GM19238 (cell line): ENCODE measurements around the gene CFH.
"Not testable (repeated sequence)": the region's sequence is repeated elsewhere in the genome, so short reads cannot be mapped to it uniquely, and the experiment has no call there.

ENCODE experiments used
- DNase-seq: peaks from one replicate; pipeline ENCODE4 v3.0.0; 2011; ENCODE audit warnings: low spot score; ENCODE audit not compliant: insufficient read length

The CFH gene

DNA sequence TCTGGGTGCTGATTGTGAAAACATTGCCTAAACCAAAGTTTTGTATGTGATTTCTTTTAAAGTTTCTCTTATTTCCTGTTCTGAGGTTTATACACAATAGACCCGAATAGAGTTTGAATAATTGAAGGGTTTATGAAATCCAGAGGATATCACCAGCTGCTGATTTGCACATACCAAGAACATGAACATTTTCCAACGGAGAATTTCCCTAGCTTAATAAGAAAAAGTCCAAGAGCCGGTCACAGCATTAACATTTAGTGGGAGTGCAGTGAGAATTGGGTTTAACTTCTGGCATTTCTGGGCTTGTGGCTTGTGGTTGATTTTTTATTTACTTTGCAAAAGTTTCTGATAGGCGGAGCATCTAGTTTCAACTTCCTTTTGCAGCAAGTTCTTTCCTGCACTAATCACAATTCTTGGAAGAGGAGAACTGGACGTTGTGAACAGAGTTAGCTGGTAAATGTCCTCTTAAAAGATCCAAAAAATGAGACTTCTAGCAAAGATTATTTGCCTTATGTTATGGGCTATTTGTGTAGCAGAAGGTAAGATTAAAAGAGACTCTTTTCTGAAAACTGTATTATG, at the start of gene CFH:
CFH (plus strand) TSS at position 407 of the 579 bp plus-strand sequence; CDS start at position 482, 75 bp downstream.
- DNase-seq, result no peak

DNA sequence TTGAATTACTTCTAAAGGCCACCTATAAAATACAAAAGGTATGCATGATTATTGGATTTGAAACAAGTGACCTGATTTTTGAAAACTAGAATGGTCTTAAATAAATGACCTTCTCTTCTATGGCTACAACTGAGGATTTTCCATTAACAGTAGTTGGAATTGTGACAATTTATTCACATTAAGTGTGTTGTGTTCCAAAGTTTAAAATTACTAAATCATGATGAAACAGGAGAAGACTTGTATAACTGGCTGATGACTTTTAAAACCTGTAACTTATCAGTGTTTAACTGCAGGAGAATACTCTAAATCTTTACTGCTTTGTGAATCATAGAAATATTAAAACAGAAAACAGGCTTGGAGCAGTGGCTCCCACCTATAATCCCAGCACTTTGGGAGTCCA, 48.2 kb upstream of the CFH start:
- DNase-seq, result no peak

DNA sequence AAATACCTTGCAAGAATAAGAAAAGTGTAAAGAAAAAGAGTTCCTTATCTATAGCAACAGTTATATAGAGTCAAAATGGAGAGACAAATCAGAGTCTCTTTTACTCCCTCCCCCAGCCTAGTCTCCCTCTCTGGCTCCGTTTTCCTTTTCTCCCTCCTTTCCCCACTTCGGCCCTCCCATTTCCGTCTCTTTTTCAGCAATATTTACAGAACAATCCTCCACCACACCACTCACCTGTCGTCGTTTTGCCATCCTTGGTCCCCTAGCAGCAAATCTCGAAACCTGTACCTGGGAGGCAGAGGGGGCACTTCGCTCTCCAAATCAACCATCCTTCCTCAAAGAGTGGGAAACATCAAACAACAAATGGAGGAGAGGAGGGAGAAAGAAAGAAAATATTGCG, 43.9 kb upstream of the CFH start:
- DNase-seq, result no peak

DNA sequence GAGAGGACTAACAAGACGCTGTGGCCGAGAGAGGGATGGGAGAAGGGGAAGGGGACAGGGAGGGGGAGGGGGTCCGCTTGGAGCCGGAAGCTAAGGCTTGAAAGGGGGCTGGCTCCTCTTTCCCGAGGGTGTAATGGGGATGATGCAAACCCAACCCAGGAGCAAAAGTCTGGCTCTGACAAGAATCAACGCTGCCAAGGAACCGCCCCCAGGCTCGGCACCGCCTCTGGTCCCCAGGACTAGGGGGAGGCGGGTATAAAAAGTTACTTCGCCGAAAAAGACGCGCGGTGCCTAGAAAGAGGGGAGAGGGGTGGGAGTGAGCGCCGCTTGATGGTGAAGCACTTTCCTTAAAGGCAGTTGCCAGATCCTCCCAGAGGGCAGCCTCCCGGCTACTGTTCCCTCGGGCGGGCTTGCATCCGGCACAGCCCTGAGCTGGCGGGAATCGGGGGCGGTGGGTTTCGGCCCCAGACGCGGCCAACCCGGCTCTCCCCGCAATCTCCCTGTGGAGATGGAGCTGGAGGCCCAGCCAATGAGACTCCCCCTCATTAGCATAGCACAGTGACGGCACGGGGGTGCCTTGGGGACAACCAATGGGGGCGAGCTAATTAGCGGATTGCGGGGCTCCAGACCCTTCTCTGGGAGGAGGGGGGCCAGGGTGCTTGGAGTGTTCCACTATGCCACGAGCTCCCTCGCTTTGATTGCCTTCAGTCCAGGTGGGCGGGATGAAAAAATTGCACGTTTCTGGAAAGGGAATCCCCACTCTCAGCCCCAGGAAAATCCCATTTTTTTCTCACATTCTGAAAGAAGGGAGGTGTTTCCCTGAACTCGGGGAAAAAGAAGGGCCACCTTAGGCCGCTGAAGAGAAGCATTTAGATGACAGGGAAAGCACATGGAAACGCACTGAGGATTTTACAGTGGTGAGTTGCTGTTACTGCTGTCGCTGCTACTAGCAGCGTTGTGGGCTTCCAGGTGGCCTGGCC, 43.2 kb upstream of the CFH start, which contains the start of gene KCNT2:
KCNT2 (minus strand) TSS at position 51 of the 980 bp plus-strand sequence. CDS start 131 bp downstream, outside the sequence.
- no peak for DNase-seq

DNA sequence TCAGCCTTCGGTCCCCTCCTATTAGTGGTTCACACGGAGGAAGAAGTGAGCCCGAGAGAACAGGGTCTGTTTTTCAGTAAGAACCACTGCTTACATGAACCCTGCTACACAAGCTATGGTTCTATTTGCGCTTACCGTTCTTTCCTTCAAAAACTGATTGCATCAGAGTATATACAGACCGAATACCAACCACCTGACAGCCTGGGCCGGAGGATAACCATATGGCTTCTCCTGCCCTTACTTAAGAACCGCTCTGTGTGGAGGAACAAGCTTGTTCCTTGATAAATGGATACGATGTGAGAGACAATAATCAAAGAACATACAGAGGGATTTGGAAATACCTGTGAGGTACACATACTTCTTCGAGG, 42.5 kb upstream of the CFH start:
- DNase-seq, result no peak

DNA sequence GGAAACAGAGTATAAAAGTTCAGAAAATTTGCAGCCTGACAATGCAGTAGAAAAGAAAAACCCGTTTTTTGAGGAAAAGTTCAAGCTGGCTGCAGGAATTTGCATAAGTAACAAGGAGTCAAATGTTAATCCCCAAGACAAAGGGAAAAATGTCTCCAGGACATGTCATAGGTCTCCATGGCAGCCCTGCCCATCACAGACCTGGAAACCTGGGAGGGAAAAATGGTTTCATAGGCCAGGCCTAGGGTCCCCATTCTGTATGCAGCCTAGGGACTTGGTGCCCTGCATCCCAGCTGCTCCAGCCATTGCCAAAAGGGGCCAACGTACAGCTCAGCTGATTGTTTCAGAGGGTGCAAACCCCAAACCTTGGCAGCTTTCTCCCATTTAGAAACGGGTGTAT, 40.0 kb upstream of the CFH start:
- no peak for DNase-seq

DNA sequence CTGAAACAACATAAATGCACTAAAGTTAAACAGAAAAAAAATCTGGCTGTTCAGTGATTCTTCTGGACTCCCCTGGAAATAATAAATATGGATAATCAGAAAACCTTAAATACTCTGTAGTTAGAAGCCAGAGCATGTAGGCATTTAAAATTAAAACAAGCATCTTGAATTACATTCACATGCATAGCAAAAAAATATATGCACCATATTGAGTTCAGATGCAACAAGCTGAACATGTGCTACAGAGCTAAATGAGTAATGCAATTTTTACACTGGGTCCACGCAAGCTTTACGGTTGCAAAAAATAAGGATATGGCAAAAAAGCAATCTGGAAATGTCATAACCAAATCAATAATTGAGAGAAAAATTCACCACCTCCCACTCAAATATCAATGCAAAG, 32.1 kb upstream of the CFH start:
- no peak for DNase-seq

DNA sequence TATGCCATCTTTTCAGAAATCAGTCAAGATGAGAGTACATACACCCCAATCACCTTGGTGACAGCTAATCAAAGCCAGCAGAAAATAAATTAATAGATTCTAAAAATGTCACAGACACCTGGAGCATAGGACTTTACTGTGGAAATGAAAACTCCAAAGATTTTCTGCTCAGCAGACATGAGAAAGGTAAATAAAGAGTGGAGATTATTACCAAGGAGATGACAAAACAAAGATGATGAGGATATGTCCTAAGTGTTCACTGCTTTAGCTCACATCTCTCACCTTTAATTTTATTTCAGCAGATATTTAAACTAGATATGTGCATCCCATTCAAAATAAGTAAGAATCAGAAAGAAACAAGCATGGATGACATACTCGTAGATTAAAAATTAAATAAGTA, 28.8 kb upstream of the CFH start:
- no peak for DNase-seq

DNA sequence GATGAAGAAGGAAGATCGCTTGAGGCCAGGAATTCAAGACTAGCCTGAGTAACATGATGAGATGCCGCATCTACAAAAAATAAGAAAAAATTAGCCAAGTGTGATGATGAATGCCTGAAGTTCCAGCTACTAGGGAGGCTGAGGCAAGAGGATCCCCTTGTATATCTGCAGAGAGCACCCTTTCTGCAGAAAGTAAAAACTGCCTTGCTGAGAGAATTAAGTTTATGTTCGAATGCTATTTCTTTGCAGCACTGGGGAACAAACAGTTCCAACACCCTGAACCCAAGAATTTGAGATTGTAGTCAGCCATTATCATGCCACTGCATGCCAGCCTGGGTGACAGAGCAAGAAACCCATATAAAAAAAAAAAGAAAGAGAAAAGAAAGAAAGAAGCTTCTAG, 23.0 kb upstream of the CFH start:
- DNase-seq, result no peak

DNA sequence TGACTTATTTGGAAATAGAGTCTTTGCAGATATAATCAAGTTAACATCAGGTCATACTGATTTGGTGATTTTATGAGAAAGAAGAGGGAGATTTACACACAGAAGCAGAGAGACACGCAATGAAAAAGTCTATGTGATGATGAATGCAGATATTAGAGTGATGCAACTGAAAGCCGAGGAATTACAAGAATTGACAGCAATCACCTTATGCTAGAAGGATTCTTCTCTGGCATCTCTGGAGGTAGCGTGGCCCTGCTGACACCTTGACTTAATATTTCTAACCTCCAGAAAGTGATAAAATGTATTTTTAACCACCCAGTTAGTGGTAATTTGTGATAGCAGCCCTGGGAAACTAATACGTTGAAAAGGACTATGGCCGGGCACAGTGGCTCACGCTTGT, 14.2 kb upstream of the CFH start:
- DNase-seq, result no peak

DNA sequence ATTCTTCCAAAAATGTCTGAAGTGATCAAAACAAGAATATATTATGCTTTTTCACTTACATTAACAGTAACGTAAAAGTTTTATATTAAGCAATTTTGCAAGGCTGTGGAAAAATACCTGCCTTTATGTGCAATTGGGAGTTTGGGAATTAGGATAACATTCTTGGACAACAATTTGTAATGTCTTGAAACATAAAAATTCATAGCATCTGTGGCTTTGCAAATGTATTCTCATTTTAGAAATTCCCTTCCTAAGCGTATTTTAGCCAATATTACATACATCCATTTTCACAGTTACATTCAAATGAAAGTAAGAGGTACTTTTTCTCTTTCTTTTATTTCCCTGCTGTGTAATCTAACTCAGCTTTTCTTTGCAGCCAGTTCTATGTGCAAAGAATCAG, 13.4 kb upstream of the CFH start:
- DNase-seq, result no peak

DNA sequence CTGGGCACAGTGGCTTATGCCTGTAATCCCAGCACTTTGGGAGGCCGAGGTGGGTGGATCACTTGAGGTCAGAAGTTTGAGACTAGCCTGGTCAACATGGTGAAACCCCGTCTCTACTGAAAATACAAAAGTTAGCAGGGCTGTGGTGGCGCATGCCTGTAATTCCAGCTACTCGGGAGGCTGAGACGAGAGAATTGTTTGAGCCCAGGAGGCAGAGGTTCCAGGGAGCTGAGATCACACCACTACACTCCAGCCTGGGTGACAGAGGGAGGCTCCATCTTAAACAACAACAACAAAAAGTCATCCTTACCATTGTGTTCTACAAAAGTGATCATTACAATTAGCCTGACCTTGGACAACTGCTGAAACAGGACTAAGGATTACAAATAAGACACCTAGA, 12.6 kb upstream of the CFH start:
- not testable (repeated sequence) for DNase-seq

DNA sequence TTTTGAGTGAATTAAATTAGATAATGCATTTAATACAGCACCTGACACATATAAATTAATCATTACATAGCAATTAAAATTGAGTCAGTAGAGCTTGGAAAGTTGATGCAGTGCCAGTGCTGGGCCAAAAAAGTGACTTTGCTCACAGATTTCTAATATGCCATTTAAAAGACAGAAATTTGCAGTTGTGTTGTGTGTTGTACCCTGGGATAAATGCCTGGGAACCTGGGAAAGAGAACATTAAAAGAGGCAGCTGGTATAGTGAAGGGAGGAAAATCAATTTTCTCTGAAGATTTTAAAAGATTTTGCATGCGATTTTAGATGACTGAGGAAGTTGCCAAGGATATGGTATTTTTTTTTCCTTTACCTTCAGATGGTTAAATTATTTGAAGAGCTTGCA, 10.9 kb upstream of the CFH start:
- DNase-seq, result no peak

DNA sequence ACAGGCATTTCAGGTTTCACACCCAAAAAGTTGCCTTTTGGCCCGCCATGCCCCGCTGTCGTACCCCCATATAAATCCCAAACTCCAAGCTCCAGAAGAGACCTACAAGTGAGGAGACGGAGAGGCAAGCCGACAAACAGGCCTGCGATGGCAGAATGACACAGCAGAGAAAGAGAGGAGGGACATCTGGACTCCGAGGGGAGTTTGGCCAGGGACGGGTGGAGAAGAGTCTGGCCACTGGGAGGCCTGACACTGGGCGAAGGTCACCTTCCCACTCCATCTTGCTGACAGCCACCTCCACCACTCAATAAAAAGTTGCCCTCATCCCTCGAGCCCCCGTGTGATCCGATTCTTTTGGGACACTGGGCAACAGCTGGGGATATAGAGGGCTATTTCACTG, 1.9 kb upstream of the CFH start:
- DNase-seq, result no peak

DNA sequence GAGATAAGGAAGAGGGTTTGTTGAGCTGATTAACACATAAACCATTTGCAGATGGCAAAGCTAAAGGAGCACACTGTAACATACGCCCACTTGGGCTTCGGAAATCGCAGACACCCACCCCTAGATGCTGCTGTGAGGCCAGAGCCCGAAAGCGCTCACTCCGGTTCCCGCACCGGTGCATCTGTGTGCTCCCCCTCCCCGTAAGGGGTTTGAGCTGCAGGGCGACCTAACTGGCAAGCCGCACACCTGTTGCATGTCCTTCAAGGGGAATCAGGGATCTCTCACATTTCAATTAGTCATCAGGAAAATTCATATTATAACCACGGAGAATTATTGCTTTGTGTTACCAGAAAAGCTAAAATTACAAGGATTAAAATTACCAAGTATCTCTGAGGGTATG, 1.4 kb upstream of the CFH start:
- no peak for DNase-seq

DNA sequence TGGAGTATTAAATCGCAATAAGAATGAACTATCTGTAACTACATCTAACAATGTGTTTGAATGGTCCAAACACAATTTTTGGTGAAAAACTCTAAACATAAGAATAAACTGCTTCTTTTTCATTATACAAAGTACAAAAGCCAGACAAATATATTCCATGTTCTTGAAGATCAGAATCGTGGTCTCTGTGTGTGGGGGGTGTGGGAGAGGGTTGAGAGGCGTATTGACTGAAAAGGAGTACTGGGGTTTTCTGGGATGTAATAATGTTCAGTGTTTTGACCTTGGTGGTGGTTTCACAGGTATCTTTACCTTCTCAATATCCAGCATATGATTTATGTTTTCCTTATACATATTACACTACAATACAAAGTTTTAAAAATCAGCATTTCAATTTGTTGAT, 764 bp upstream of the CFH start:
- no peak for DNase-seq

DNA sequence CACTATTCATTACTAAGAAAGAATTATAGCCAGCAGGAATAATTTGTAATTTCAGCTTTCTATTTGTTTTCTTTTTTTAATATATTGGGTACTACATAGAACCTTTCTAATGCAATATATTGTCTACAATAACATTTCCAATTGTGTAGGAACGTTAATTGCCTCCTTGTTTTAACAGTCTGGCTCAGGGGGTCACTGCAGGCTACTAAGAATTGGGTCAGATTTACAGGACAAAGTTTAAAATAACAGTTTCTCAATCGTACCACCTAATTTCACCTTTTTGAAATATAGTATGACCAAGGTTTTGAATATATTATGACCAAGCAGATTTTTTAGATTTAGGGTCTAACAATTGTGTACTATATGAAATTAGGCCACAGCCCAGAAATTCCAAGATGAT, 2.4 kb downstream of the CFH start:
- no peak for DNase-seq

DNA sequence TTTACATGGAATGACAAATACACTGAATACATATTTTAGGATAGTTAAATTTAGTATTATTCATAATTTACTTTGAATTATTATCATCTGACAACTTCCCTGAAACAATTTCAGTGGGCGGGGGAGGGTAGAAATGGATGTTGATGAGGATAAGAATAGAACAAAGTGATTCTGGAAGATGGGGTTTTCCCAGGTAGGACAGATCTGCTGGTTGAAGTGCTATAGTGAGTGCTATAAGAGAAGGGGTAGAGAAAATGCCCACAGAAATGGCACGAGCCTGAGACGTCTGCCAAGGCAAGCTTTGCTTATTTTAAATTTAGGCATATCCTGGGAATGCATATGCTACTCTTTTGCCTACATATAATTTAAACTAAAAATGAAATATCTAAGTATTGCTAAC, 3.2 kb downstream of the CFH start:
- DNase-seq, result no peak

DNA sequence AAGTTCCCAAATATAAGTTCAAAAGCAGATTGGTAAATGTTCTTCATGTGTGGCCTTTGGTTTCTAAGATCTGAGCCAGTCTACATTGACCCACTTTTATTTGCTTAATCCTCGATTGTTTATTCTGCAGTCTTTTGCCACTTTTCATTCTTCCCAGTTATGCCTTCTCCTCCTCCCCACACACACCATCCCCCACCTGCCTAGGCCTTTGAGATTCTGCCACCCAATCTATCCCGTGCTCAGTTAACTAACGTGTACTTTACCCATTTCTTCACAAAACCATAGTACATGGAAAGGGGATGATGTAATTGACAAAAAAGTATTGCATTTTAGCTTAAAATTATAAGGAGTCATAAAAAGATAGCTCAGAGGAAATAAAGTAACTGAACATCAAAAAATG, 3.7 kb downstream of the CFH start:
- no peak for DNase-seq

DNA sequence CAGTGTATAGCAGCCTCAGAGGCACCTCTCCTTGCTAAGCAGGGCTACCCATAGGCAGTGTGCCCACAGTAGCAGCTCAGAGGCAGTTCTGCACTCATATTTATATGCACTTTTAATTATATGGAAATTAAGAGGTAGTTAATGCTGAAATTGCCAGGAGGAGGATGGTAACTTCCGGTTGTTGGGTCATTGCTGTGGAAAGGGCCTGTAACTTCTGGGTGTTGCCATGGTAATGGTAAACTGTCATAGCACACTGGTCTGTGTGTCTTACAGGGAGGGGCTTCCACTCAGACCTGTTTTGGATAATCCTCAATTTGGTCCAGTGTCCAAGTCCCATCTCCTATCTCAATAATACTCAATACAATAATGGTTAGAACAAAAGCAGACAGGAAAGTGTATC, 7.6 kb downstream of the CFH start:
- DNase-seq, result no peak

DNA sequence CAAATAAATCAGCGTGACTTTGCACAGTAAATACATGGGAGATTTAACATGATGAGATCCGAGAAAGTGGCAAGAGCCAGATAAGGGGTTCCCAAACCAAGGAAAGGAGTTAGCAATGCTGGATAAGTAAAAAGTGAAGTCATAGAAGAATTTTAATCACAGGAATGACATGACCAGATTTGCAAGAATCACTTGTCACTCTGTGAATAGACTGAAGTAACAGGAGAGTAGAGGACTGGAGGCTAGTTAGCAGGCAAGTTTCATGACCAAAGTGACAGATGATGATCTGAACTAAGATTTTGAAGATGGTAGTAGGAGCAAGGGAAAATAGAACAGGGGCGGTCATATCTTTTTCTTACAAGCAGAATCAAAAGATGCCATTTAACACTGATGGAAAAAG, 8.4 kb downstream of the CFH start:
- DNase-seq, result no peak

DNA sequence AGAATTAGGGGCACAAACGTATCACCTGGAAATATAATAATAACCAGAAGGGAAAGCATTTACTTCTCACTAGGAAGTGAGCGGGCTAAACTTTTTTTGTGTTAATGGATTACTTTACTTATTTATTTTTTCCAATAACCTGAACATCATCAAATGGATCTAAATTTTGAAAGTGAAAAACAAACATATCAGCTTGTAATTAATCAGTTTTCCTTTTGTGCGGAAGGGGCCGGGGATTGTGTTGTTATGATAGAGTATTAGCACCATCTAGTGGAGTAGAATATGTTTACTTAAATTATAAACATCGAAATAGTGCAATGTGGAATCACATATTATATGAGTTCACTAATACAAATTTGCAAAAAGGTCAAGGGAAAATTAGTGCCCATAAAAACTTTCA, 9.0 kb downstream of the CFH start:
- no peak for DNase-seq

DNA sequence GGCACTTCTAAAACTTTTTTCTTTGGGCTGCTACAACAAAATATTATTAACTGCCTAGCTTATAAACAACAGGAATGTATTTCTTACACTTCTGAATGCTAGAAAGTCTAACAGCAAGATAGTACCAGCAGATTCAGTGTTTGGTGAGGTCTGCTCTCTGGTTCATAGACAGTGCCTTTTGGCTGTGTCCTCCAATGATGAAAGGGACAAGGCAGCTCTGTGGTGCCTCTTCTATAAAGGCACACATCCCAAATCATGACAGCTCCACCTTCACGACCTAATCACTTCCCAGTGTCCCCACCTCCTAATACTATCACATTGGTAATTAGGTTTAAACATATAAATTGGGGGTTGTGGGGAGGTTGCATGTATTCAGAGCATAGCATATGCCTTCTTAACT, 9.5 kb downstream of the CFH start:
- no peak for DNase-seq
